Stimulated activated CD4-positive, alpha-beta T cell treated with anti-CD3 and anti-CD28 coated beads, Interleukin-1b, Interleukin-23, amount 100 ng/mL, for 1 hour (primary cell): ENCODE results near the gene ARHGAP22.

Experiments
- DNase-seq, 2 donors: peaks; one replicate each; pipeline ENCODE4 v3.0.0-alpha.2; 2020; ENCODE audit warnings: low read depth in 2 of 2

Gene ARHGAP22

DNA sequence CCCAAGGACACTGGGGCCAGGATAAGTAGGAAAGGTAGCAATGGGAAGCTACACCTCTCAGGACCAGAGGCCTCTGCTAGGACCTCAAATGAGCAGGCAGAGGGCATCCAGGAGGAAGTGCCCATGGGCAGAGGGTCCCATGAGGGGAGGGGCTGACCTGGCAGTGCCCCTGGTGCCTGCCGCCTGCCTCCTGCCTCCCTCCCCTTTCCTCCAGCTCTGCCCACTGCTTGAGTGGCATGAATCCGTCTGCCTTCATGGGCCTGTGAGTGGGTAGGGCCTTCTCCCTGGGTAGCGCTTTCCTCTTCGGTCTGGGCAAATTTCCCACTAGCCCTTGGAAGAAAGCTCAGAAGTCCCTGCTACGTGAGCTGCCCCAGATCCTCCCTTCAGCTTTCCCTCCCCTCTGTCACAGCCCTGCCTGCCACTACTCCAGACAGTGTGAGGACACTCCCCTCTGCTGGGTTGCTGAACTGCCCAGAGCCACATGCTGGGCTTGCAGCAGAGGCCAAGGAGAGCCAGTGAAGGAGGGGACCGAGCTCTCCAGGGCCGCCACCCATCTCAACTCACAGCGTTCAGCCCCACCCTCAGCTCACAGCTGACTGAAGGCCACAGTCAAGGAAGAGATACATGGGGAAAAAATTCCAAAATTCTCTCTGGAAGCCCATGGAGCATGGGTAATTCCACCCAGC lies 141.4 kb downstream of the ARHGAP22 start:
- no peak for DNase-seq

GRCh38 chr10:48462482-48463020 lies 142.3 kb downstream of the ARHGAP22 start:
- DNase-seq, result no peak

DNA sequence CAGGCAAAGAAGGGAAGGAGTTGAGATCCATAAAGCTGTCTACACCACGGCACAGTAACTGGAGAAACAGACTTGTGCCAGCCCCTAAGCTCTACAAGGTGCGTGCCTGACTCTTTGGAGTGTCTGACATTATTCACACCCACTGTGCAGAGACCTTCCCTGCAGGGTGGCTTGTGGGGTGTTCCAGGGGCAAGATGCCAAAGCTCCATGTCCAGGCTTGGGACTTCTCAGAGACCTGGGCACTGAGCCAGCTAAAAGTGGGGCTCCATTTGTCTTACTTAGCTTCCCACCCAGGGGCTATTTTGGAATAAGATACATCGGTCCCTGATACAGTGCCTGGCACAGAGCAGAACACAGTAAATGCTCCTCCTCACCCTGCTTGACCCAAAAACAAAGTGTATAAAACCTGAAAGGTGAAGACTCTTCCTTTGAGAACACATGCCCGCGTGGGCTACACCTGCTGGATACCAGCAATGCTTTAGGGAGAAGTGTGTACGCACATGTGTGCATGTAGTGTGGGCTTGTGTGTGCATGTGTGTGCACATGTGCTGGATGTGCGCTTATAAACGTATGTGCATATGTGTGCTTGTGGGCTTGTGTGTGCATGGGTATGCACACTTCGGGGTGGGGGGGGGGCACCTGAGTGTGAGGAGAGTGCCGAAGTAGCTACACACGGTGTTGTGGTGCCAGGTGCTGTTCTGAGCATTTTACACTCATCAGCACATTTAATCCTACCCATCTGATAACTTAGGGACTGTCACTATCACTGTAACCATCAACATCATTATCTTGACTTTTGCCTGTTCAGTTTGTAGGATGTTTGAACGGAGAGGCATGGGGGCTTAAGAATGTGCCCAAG lies 143.0 kb downstream of the ARHGAP22 start:
- no peak for DNase-seq

DNA sequence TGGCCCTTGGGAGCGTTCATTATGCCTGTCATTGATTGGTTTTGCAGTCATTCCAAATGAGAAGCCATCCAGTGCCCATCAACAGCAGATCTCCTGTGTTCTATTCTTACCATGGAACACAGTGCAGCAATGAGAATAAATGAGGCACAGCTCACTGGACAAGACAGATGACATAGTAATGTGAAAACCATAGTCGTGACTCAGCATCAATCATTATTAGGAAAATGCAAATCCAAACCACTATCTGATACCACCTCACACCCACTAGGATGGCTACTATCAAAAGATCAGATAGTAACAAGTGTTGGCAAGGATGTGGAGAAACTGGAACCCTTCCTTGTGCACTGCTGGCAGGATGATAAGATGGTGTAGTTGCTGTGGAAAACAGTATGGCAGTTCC lies 144.7 kb downstream of the ARHGAP22 start:
- DNase-seq, result no peak

- DNase-seq, result no peak
Observed at GRCh38 chr10:48459270-48460150, 145.4 kb downstream of the ARHGAP22 start.

DNA sequence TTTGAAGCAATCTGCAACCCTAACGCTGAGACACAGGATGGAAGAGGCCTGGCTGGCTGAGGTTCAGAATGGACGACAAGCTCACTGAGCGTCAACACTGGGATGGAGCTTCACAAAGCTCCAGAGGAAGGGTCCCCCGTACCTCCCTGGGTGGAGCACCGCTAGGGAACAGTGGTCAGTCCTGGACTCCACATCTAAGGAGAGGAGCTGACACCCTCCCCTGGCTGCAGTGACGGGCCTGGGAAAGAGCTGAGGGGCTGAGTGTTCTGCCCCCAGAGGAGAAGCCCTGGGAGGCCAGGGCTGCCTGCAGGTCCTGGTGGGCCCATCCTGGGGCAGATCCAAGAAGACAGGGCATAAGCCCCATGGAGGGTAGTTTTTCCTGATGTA lies 146.2 kb downstream of the ARHGAP22 start:
- DNase-seq, result no peak

DNA sequence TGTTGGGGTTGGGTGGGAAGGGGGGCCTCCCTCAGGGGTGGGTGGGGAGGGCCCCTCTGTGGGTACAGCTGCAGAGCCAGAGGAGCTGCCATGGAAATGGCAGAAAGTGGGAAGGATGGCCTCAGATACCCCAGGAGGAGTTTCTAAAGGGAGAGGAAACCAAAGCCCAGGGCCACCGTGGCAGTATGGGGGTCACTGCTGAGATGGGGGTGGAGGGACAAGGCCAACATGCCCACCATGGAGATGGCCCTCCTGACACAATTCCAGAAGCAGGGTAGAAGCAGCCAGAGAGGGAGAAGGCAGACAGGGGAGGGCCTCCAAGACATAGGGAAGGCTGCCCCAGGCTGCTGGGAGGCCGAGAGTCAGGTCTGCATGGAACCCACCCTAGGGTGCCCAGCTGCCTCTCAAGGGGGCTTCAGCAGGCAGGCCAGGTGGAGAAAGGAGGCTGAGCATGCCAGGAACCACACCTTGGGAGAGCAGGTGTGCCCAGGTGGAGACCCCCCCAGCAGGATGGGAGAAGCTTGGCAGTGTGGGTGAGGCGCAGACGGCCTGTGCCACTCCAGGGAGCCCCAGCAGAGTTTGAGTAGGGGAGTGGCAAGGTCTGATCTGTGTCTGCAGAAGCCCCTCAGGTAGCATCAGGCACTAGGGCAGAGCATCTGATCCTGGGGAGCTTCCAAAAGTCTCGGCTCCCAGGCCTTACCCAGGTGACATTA lies 146.8 kb downstream of the ARHGAP22 start:
- no peak for DNase-seq

GRCh38 chr10:48456808-48457761 lies 147.8 kb downstream of the ARHGAP22 start:
- DNase-seq, result no peak

GRCh38 chr10:48456361-48456804 lies 148.5 kb downstream of the ARHGAP22 start:
- DNase-seq, result no peak

- DNase-seq, result no peak
Observed at GRCh38 chr10:48455392-48456151, 149.3 kb downstream of the ARHGAP22 start.

GRCh38 chr10:48455055-48455391 lies 149.8 kb downstream of the ARHGAP22 start:
- no peak for DNase-seq

DNA sequence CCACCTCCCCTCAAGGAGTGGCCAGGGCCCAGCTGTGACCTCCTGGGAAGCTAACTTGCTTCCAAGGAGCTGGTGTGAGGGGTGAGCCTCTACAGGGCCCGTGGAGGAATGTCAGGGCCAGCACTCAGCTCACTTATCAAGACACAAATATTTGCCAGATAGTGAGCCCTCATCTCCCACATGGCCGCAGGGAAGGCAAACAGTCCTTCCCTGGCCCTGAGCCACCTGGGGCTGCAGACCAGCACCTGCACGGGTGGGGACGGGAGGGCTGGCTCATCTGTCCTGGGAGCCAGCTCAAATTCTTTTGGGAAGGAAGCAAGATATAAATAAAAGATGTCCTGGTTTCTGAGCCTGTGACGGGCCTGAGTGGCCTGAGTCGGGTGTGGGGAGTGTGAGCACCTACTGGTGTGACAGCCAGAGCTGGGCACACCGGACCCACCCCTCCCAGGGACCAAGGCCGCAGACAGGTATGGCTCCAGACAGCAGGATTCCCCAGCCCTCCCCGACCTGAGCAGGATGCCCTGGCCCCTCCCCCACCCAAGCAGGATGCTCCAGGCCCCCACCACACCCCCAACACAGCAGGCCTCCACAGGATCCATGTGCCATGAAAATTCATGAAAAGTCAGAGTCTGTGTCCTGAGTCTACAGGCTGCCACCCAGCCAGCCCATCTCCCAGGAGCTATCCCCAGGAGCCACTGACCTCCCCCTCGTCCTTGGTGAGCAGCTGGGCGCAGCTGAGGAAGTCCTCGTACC lies 150.4 kb downstream of the ARHGAP22 start:
- no peak for DNase-seq

DNA sequence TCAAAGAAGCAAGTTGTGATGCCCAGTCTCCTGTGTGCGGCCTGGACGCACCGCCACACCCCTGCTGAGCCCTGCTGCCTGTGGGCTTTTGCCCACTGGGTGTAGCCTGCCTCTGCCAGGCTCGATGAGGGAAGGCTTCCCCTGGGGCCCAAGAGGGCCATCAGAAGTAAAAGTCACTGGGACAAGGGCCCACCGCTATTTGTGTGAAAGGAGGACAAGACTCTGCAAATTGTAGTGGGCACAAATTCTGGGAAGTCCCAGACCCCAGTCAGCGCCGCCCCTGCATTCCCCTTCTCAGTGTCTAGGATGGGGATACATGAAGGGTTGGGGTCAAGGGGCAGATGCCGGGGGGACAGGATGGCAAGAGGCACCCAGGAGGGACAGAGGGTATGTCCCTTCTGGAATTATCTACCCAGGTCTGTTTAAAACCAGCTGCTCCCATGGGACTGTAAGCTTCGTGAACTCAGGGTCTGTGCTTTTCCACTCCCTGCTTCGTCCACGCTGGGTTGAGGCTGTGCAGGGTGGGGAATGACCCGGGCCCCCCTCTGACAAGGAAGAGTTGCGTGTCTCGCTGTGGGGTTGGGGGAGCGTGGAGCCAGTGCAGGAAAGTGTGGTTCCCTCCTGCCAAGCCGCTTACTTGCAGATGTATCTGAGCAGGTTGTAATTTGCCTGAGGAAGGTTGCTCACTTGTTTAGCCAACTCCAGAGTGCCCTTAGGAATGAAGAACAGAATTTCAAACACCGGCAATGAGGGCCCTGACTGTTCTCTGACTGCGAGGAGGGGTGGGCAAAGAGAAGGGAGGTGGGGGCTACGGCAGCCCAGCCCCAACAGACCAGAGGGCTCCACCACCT lies 151.2 kb downstream of the ARHGAP22 start:
- DNase-seq, result no peak

DNA sequence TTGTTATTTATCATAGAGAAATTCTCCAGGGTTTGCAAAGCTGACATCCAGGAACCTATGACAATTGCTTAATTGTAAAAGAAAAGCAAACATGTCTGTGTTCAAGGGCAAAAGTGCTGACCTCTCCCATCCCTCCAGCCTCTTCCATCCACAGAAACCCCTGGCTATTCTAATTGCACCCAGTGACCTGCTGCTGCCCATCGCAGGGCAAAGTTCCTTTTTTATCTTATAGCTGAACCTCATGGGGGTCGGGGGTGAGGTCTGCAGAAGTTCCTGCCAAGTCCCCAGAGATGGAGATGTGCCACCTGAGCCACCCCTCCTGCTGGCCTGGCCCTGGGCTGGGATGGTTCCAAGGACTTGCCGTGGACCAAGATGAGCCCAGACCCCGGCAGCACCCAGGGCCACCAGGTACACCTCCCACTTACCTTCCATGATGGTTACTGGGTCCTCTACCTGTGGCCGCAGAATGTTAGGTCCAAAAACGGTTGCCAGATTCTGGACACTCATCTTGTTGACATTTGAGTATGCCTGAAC lies 151.9 kb downstream of the ARHGAP22 start:
- no peak for DNase-seq

- no peak for DNase-seq
Observed at GRCh38 chr10:48451969-48452878, 152.6 kb downstream of the ARHGAP22 start.

DNA sequence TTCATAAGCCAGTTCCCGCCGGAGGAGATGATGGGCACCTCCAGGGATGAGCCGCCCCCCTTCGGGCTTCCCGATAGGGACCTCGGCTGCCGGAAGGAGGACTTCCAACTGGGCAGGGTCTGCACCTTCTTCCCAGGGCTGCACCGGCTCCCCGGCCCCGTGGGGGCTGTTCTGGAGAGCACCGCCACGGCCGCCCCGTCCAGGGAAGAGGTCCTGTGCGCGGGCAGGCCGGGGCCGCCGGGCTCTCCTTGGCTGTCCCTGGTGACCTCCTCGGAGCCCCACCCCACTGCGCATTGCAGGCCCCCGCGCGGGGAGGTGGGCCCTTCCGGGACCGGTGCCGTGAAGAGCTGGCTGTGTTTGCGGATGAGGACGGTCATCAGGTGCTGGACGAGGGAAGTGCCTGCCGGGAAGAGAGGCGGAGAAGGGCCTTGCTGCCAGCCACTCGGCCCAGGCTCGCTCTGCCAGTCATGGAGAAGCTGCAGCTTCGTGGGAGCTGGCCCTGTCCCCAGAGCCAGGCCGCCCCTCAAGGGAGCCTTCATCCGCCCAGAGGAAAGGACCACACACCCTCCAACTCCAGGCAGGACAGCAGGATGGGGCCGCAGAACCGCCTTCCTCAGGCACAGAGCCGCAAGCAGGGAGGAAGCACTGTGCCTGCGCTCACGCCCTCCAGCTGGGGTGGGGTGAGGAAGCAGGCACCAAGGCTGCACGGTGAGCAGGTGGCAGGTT lies 154.0 kb downstream of the ARHGAP22 start:
- DNase-seq, result no peak
